K562 (cell line): ENCODE data around the gene KCNMB1. TPM values are rescaled to one million over a fixed set of nuclear protein-coding genes. Genes with fewer than 3 reads are reported as not detected.

Experiments used
- PTRF ChIP-seq: fragments of 450-650 bp; IDR thresholded peaks from 2 replicates; pipeline ENCODE4 v1.6.1; 2016; ENCODE audit warnings: mild to moderate bottlenecking, missing genetic modification characterization, missing compliant biosample characterization
- ZBTB40 ChIP-seq, 2 experiments: fragments of 450-650 bp in 1 of 2; sonication (generic) in 1 of 2; formaldehyde crosslinking in 1 of 2; IDR thresholded peaks; 2 replicates each; pipeline versions ENCODE4 v1.7.1 to v1.9.0; 2016 to 2022; ENCODE audit warnings: inconsistent platforms in 1 of 2, mild to moderate bottlenecking in 1 of 2, missing genetic modification reagents in 1 of 2
- ZNF146 ChIP-seq: IDR thresholded peaks from one replicate; pipeline ENCODE4 v1.6.1; 2018; ENCODE audit warnings: missing compliant biosample characterization; ENCODE audit not compliant: unreplicated experiment
- polyA plus RNA-seq, 8 experiments: library from polyadenylated mRNA; depleted of rRNA in 4 of 8; stranded (reverse) in 5 of 8; unstranded in 3 of 8; fragments of >200 nt; fragmentation: Nextera tagmentation in 2 of 8; fragmentation: Illumina TruSeq in 1 of 8; extraction: Ambion mirVana in 2 of 8; extraction: Trizol in 1 of 8; gene quantifications; 2 replicates each; pipeline versions ENCODE4 v1.2.1 to v1.2.3, GENCODE V29; 2011 to 2014; ENCODE audit warnings: inconsistent platforms in 1 of 8, missing spikeins in 1 of 8
- total RNA-seq, 7 experiments: library from RNA; depleted of rRNA in 6 of 7; stranded (reverse); fragments of >200 nt in 6 of 7; fragmentation: Illumina TruSeq in 2 of 7; extraction: Trizol in 2 of 7; gene quantifications; 2 replicates each; pipeline versions ENCODE4 v1.2.1 to v1.2.3, GENCODE V29; 2011 to 2021; ENCODE audit warnings: low replicate concordance in 1 of 7

Gene KCNMB1
- total and polyA plus RNA-seq, 9 of the 15 experiments (the other 6 are each of a cell fraction or from before 2014, with no cell fraction given), result not detected

DNA sequence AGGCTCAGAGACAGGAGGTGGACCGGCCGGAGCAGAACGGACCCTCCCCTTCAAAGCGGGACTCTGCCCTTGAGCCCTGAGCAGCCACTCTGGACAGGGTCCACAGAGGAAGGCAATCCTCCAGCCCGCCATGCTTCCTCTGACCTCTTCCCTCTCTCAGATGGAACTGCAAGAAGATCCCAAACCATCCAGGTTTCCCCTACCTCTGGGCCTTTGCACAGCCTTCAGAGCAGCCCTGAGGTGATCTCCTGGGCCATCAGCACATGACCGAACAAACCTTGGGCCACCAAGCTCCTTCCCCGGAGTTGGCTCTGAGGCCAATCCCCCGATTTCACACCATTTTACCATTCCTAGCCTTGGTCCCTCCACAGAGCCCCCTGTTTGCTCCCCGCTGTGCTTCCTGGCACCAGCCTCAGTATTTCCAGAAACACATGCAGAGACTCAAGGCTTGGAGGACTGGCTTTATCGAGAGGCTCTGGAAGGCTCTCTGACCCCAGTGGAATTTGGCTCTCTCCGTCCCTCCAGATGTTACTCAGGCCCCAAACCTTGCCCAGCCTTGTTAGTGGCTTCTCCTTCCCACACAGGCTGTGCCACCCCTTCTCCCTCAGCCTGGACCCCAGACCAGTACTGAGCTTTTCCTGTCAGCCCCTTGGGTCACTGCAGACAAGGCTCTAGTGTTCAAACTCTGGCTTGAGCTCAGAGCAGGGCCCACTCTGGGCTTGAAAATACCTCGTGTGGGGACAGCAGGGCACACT lies 48.6 kb upstream of the KCNMB1 start (continued):
- TF ChIP-seq PTRF (tag) (no peak), ZBTB40 (IDR thresholded peaks at IDR 0.05) (no peak), ZBTB40 (CRISPR knock-in tag; IDR thresholded peaks at IDR 0.05) (no peak), ZNF146 (CRISPR knock-in tag) (no peak)
